A549 (cell line): ENCODE data around the gene DPEP3. TPM values are rescaled to one million over a fixed set of nuclear protein-coding genes. Genes with fewer than 3 reads are reported as not detected.
A peak's percentile ranks its signal among the peaks of the same experiment; 100 is the strongest.

ENCODE experiments used
- ATAC-seq, 2 experiments: fragments of 200-7000 bp in 1 of 2; fragments of >200 bp in 1 of 2; cut with Nextera tagmentation in 1 of 2; cut with Tn5 transposase in 1 of 2; 3 replicates each; pipeline versions ENCODE4 v1.8.0 to v1.9.1; 2018 to 2020; ENCODE audit warnings: mild to moderate bottlenecking in 1 of 2, moderate library complexity in 1 of 2
- CTCF ChIA-PET: fragments of 300-600 bp; sonication (Branson Sonifier 250); formaldehyde crosslinking; extraction: SDS; loops from one replicate; lab custom pipeline; 2021; ENCODE audit warnings: antibody characterized with exemption, inconsistent platforms; lab: Yijun Ruan, JAX
- POLR2A ChIA-PET: fragments of 350-600 bp; formaldehyde crosslinking; extraction: SDS; loops from one replicate; lab custom pipeline; 2021; ENCODE audit warnings: antibody characterized with exemption, inconsistent platforms; lab: Yijun Ruan, JAX
- DNase-seq, 2 experiments: peaks; one replicate each; pipeline versions ENCODE4 v3.0.0 to v3.0.0-alpha.2; 2011 to 2016; ENCODE audit warnings: low read depth in 1 of 2, low spot score in 1 of 2
- FAIRE-seq: peaks from 2 replicates; lab custom pipeline; 2011; peaks lifted over from hg19 to GRCh38; lab: Jason Lieb, UNC
- H3K27ac ChIP-seq, 2 experiments: fragments of >200 bp; sonication (Bioruptor Twin); formaldehyde crosslinking; 3 replicates each; pipeline ENCODE4 v1.5.1; 2016 to 2017
- H3K4me1 ChIP-seq: fragments of >200 bp; sonication (Bioruptor Twin); formaldehyde crosslinking; 3 replicates; pipeline ENCODE4 v1.6.1; 2016
- H3K4me2 ChIP-seq: fragments of >200 bp; sonication (Bioruptor Twin); formaldehyde crosslinking; 3 replicates; pipeline ENCODE4 v1.6.1; 2016
- H3K4me3 ChIP-seq: fragments of >200 bp; sonication (Bioruptor Twin); formaldehyde crosslinking; 3 replicates; pipeline ENCODE4 v1.5.1; 2016
- H3K9me3 ChIP-seq: fragments of >200 bp; sonication (Bioruptor Twin); formaldehyde crosslinking; 3 replicates; pipeline ENCODE4 v1.6.1; 2016
- ATOH8 ChIP-seq: fragments of 250-450 bp; sonication (Bioruptor Pico); IDR thresholded peaks from 2 replicates; pipeline ENCODE4 v1.5.0; 2020; ENCODE audit warnings: low read depth, mild to moderate bottlenecking, moderate library complexity
- BHLHE40 ChIP-seq: IDR thresholded peaks from 2 replicates; pipeline ENCODE4 v1.6.1; 2012; ENCODE audit warnings: low read depth, low read length, inconsistent platforms
- CHD2 ChIP-seq: fragments of 150-350 bp; IDR thresholded peaks from 2 replicates; pipeline ENCODE4 v1.6.1; 2014; ENCODE audit warnings: low read length; ENCODE audit not compliant: partially characterized antibody
- CHD4 ChIP-seq: fragments of 200-600 bp; sonication (generic); IDR thresholded peaks from 2 replicates; pipeline ENCODE4 v1.6.1; 2016; ENCODE audit warnings: antibody characterized with exemption, mild to moderate bottlenecking, borderline replicate concordance
- CTCF ChIP-seq: fragments of >200 bp; sonication (Bioruptor Twin); formaldehyde crosslinking; IDR thresholded peaks from 3 replicates; pipeline ENCODE4 v1.5.1; 2016
- EHMT2 ChIP-seq: fragments of 200-600 bp; sonication (generic); IDR thresholded peaks from 2 replicates; pipeline ENCODE4 v1.6.1; 2016; ENCODE audit warnings: antibody characterized with exemption, low read depth, mild to moderate bottlenecking, moderate library complexity
- ESRRA ChIP-seq: fragments of 150-350 bp; IDR thresholded peaks from 2 replicates; pipeline ENCODE4 v1.6.1; 2014; ENCODE audit warnings: mild to moderate bottlenecking, low read length, borderline replicate concordance
- FOXS1 ChIP-seq: fragments of 250-450 bp; sonication (Bioruptor Pico); IDR thresholded peaks from 2 replicates; pipeline ENCODE4 v1.5.0; 2020; ENCODE audit warnings: mild to moderate bottlenecking, moderate library complexity
- HDAC2 ChIP-seq: fragments of 200-600 bp; sonication (generic); IDR thresholded peaks from 2 replicates; pipeline ENCODE4 v1.6.1; 2016
- HOXB13 ChIP-seq: fragments of 250-450 bp; sonication (Bioruptor Pico); IDR thresholded peaks from 2 replicates; pipeline ENCODE4 v1.5.0; 2020; ENCODE audit warnings: low read depth, mild to moderate bottlenecking, moderate library complexity
- JUN ChIP-seq, 2 experiments: fragments of >200 bp; sonication (Bioruptor Twin); formaldehyde crosslinking; IDR thresholded peaks; 2 replicates in 1 of 2; 3 replicates in 1 of 2; pipeline ENCODE4 v1.6.1; 2016 to 2017
- KDM1A ChIP-seq: fragments of 200-600 bp; sonication (generic); IDR thresholded peaks from 2 replicates; pipeline ENCODE4 v1.6.1; 2016; ENCODE audit warnings: low read depth, mild to moderate bottlenecking
- KDM5A ChIP-seq: fragments of 200-600 bp; sonication (generic); IDR thresholded peaks from 2 replicates; pipeline ENCODE4 v1.6.1; 2016; ENCODE audit warnings: antibody characterized with exemption, mild to moderate bottlenecking
- MAFK ChIP-seq: fragments of 450-650 bp; IDR thresholded peaks from 2 replicates; pipeline ENCODE4 v1.6.1; 2014; ENCODE audit not compliant: partially characterized antibody
- MAZ ChIP-seq: fragments of 150-350 bp; IDR thresholded peaks from 2 replicates; pipeline ENCODE4 v1.6.1; 2014; ENCODE audit warnings: antibody characterized with exemption, low read depth, low read length, borderline replicate concordance
- MYC ChIP-seq: IDR thresholded peaks from 2 replicates; pipeline ENCODE4 v1.6.1; 2012; ENCODE audit warnings: mild to moderate bottlenecking, inconsistent platforms, low read length, improper control_type of control experiment, borderline replicate concordance
- NFE2L2 ChIP-seq: fragments of 150-350 bp; conservative IDR thresholded peaks from 2 replicates; pipeline ENCODE4 v1.6.1; 2014; ENCODE audit warnings: low read length
- NR3C1 ChIP-seq: fragments of >200 bp; sonication (Bioruptor Twin); formaldehyde crosslinking; IDR thresholded peaks from 3 replicates; pipeline ENCODE4 v1.6.1; 2017
- PBX3 ChIP-seq: IDR thresholded peaks from 2 replicates; pipeline ENCODE4 v1.6.1; 2012
- RCOR1 ChIP-seq: fragments of 150-350 bp; IDR thresholded peaks from 2 replicates; pipeline ENCODE4 v1.6.1; 2014; ENCODE audit warnings: antibody characterized with exemption, low read length, low read depth
- RNF2 ChIP-seq: fragments of 200-600 bp; sonication (generic); IDR thresholded peaks from 2 replicates; pipeline ENCODE4 v1.6.1; 2016; ENCODE audit warnings: low read depth, mild to moderate bottlenecking, antibody characterized with exemption, moderate library complexity, borderline replicate concordance
- SMC3 ChIP-seq: fragments of >200 bp; sonication (Bioruptor Twin); formaldehyde crosslinking; IDR thresholded peaks from 3 replicates; pipeline ENCODE4 v1.6.1; 2018; ENCODE audit warnings: inconsistent platforms
- SREBF2 ChIP-seq: fragments of 450-650 bp; IDR thresholded peaks from 2 replicates; pipeline ENCODE4 v1.6.1; 2014; ENCODE audit warnings: mild to moderate bottlenecking, moderate library complexity
- ZC3H11A ChIP-seq: fragments of 450-650 bp; IDR thresholded peaks from 2 replicates; pipeline ENCODE4 v1.6.1; 2014; ENCODE audit warnings: antibody characterized with exemption, mild to moderate bottlenecking
- ZNF302 ChIP-seq: fragments of 250-450 bp; sonication (Bioruptor Pico); IDR thresholded peaks from 2 replicates; pipeline ENCODE4 v1.9.0; 2021; ENCODE audit warnings: inconsistent platforms, mild to moderate bottlenecking, moderate library complexity
- WGBS: methylation state at CpG from one replicate; pipeline ENCODE4 v1.1.6; 2017; ENCODE audit errors: missing lambda C conversion rate; 5-methylcytosine and 5-hydroxymethylcytosine counted together
- polyA plus RNA-seq, 4 experiments: library from polyadenylated mRNA; depleted of rRNA in 3 of 4; stranded (reverse); fragments of >200 nt; fragmentation: RNase III in 1 of 4; extraction: RNeasy Plus Mini Kit Qiagen cat#74134 plus additional on column Dnase treatment in 1 of 4; gene quantifications; 2 replicates in 3 of 4; 3 replicates in 1 of 4; pipeline ENCODE4 v1.2.3, GENCODE V29; 2011 to 2017
- TF ChIP-seq, protein P1 (sequence below): IDR thresholded peaks from 2 replicates; pipeline ENCODE4 v1.6.1; 2012; ENCODE audit warnings: low read depth, borderline replicate concordance
- TF ChIP-seq, protein P2 (sequence below): fragments of 250-450 bp; sonication (Bioruptor Pico); IDR thresholded peaks from 2 replicates; pipeline ENCODE4 v1.5.0; 2021; ENCODE audit warnings: mild to moderate bottlenecking, moderate library complexity, borderline replicate concordance

Gene DPEP3
- polyA plus RNA-seq, 2 of the 4 experiments (the other 2 are of a cell fraction), result not detected

DNA sequence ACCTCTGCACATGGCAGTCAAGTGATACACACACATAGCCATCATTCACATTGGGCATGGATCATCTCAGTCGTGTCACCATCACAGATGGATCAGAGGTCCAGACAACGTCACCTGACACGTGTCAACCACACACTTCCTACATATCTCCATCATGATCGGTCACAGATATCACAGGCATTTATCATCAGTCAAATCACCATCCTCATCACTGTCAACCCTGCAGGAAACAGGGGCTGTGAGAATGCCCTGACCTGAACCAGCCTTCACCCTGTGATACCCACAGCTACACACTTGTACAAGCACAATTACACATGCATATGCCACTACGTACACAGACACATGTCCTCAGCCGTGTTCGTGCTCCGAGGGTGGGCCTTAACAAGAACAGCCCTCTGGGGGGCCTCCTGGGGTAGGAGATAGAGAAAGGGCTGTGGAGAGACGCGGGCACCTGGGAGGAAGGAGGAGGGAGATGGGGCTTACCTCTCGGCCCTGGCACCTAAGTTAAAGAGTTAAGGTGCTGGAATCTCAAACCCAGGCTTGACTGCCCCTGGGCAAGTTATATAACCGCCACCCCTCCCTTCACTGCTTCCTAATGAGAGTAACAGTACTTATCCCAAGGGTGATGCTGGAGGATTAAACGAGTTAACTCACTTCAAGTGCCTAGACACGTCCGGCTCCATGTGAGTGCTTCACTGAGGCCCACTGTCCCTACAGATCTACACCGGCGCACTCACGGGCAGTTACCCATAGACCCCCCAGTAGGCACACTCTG lies 12.9 kb downstream of the DPEP3 start:
- peaks cover 25% of the 10 kb centered on the region for H3K4me1 ChIP-seq
- peak overlapping the region; percentile 95 for H3K4me3 ChIP-seq
- ATAC-seq, result peak in 1 of 2 experiments; percentile 4; a peak in 2 of 6 replicates
- ChIA-PET CTCF (interaction anchor here (0.7 to 1.6 kb wide), 4 partner anchors 19 to 73 kb away, joined by 3 to 4 read pairs (median 4); partner anchors contain the start of genes CTRL and PSMB10), POLR2A (no interaction called here)
- WGBS, result 47% methylated on average over 16 of the region's 18 CpGs
- FAIRE-seq, result no peak
- no peaks in the 10 kb centered on the region for H3K9me3 ChIP-seq
- peak overlapping the region; percentile 89 for H3K4me2 ChIP-seq
- peak overlapping the region; percentile 94 to 95 for H3K27ac ChIP-seq
- DNase-seq, result no peak
- no peak for TF ChIP-seq HOXB13 (CRISPR knock-in tag)
- TF ChIP-seq CHD4, result no peak
- TF ChIP-seq, protein P1, sequence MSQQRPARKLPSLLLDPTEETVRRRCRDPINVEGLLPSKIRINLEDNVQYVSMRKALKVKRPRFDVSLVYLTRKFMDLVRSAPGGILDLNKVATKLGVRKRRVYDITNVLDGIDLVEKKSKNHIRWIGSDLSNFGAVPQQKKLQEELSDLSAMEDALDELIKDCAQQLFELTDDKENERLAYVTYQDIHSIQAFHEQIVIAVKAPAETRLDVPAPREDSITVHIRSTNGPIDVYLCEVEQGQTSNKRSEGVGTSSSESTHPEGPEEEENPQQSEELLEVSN, result no peak
- no peak for TF ChIP-seq SMC3
- TF ChIP-seq FOXS1 (CRISPR knock-in tag), result no peak
- TF ChIP-seq KDM1A, result no peak
- no peak for TF ChIP-seq MAZ
- TF ChIP-seq ATOH8 (CRISPR knock-in tag), result no peak
- no peak for TF ChIP-seq ZNF302 (CRISPR knock-in tag)
- no peak for TF ChIP-seq HDAC2
- TF ChIP-seq ZC3H11A, result no peak
- no peak for TF ChIP-seq BHLHE40
- no peak for TF ChIP-seq MAFK
- TF ChIP-seq CTCF, result no peak
- no peak for TF ChIP-seq MYC
- no peak for TF ChIP-seq NR3C1
- TF ChIP-seq EHMT2, result no peak
- TF ChIP-seq KDM5A, result no peak
- TF ChIP-seq JUN (IDR thresholded peaks at IDR 0.05), result no peak

GRCh38 chr16:67966549-67967182 lies 13.6 kb downstream of the DPEP3 start:
- 90% methylated on average over 3 of the region's 3 CpGs for WGBS
- H3K9me3 ChIP-seq, result no peaks in the 10 kb centered on the region
- H3K4me3 ChIP-seq, result peak overlapping the region; percentile 95; the same call in 2 of the 3 replicates
- H3K4me1 ChIP-seq, result peaks cover 25% of the 10 kb centered on the region
- ATAC-seq (peak in 1 of 2 experiments; percentile 51; a peak in 3 of 6 replicates), DNase-seq (peak in 1 of 2 experiments; percentile 44), FAIRE-seq (no peak)
- ChIA-PET CTCF (interaction anchor here (0.7 to 1.6 kb wide), 6 partner anchors 20 to 150 kb away, joined by 3 to 11 read pairs (median 4); partner anchors contain the start of genes CTRL and PSMB10), POLR2A (no interaction called here)
- peak overlapping the region; percentile 58 to 95 for H3K27ac ChIP-seq
- H3K4me2 ChIP-seq, result peak overlapping the region; percentile 89
- TF ChIP-seq SREBF2, result no peak
- no peak for TF ChIP-seq PBX3
- no peak for TF ChIP-seq NFE2L2
- no peak for TF ChIP-seq RNF2
- TF ChIP-seq JUN (IDR thresholded peaks at IDR 0.05), result no peak
- TF ChIP-seq EHMT2, result no peak
- no peak for TF ChIP-seq ESRRA
- TF ChIP-seq CHD4, result no peak
- TF ChIP-seq ZNF302 (CRISPR knock-in tag), result no peak
- no peak for TF ChIP-seq RCOR1
- TF ChIP-seq ATOH8 (CRISPR knock-in tag), result no peak
- TF ChIP-seq KDM5A, result no peak
- no peak for TF ChIP-seq CHD2
- TF ChIP-seq, protein P2, sequence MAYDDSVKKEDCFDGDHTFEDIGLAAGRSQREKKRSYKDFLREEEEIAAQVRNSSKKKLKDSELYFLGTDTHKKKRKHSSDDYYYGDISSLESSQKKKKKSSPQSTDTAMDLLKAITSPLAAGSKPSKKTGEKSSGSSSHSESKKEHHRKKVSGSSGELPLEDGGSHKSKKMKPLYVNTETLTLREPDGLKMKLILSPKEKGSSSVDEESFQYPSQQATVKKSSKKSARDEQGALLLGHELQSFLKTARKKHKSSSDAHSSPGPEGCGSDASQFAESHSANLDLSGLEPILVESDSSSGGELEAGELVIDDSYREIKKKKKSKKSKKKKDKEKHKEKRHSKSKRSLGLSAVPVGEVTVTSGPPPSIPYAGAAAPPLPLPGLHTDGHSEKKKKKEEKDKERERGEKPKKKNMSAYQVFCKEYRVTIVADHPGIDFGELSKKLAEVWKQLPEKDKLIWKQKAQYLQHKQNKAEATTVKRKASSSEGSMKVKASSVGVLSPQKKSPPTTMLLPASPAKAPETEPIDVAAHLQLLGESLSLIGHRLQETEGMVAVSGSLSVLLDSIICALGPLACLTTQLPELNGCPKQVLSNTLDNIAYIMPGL (CRISPR knock-in tag), result no peak
- TF ChIP-seq MAZ, result no peak
